Measurements from ENCODE around the gene SUFU.
A peak's percentile ranks its signal among the peaks of the same experiment; 100 is the strongest.

Gene SUFU

DNA sequence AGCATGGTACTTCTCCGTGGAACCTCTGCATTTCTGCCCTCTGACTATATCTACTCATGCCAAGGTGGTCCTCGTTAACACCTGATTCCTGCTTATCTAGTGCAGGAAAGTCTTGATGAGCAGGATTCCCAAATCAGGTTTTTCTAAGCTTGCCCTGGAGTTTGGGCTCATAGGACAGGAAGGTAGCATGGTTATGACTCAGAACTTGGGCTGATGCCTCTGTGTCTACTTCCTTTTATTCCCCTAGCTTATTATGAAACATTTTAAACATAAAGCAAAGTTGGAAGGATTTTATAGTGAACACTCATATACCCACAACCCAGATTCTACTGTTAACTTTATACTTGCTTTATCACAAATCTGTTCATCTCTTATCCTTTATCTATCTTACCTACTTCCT lies 5.6 kb downstream of the SUFU start:
- TF ChIP-seq, protein P1, sequence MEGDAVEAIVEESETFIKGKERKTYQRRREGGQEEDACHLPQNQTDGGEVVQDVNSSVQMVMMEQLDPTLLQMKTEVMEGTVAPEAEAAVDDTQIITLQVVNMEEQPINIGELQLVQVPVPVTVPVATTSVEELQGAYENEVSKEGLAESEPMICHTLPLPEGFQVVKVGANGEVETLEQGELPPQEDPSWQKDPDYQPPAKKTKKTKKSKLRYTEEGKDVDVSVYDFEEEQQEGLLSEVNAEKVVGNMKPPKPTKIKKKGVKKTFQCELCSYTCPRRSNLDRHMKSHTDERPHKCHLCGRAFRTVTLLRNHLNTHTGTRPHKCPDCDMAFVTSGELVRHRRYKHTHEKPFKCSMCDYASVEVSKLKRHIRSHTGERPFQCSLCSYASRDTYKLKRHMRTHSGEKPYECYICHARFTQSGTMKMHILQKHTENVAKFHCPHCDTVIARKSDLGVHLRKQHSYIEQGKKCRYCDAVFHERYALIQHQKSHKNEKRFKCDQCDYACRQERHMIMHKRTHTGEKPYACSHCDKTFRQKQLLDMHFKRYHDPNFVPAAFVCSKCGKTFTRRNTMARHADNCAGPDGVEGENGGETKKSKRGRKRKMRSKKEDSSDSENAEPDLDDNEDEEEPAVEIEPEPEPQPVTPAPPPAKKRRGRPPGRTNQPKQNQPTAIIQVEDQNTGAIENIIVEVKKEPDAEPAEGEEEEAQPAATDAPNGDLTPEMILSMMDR (IDR thresholded peaks at IDR 0.05; ENCODE audit: low read depth, low read length): no peak
- no peak overlapping the region for H3K4me3 ChIP-seq (ENCODE audit: low read depth, low read length)
- in situ Hi-C loops (cut with HindIII; ENCODE audit: low sequenced_read_pairs): loop anchor here (10.0 kb wide), 1 partner anchor 65 kb away; no protein-coding TSS in a partner anchor
- peak; percentile 33 for DNase-seq (ENCODE audit: low read depth, low spot score)

- no peak for DNase-seq (ENCODE audit: low read depth, low spot score)
- in situ Hi-C loops (cut with HindIII; ENCODE audit: low sequenced_read_pairs): no loop called here
- TF ChIP-seq, protein P1 (IDR thresholded peaks at IDR 0.05; ENCODE audit: low read depth, low read length): no peak
- no peak overlapping the region for H3K4me3 ChIP-seq (ENCODE audit: low read depth, low read length)
Measured at GRCh38 chr10:102511583-102512274, 8.0 kb downstream of the SUFU start.

DNA sequence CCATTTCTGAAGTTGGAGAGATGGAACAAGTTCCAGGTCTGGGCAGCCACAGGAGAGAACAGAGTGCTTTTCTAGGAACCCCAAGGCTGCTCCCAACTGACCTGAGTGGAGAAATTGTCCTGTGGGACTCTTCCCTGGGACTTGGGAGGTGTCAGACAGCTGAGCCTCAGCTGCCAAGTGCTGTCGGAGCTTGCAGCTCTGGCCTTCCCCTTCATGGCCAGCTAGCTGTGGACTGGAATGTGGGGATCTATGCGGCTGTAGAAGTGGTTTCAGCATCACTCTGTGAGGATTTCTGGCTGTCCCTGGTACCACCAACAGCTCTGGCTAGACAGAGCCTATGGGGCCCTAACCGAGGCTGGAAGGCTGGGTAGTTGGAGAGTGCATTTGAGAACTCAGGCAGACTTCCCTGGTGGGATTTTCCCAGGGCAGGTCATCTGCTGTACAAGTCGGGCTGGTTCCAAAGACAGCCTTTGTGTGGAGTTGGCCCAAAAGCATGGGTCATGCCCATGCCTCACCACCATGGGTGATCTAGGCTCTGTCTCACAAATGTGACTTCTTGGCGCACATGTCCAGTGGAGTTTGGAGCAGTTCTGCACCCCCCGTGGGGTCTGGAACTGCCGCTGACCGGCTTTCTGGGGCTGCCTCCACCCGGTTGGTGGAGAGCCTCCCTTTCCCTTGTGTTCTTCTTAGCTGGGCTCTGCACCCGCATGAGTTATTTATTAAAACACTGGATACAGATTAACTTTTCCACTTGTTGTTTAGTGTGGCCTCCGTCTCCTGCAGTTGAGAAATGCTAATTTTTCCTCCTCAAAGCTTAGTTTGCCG lies 10.9 kb downstream of the SUFU start:
- TF ChIP-seq, protein P1 (IDR thresholded peaks at IDR 0.05; ENCODE audit: low read depth, low read length): no peak
- in situ Hi-C loops (cut with HindIII; ENCODE audit: low sequenced_read_pairs): no loop called here
- DNase-seq (ENCODE audit: low read depth, low spot score): no peak
- H3K4me3 ChIP-seq (ENCODE audit: low read depth, low read length): no peak overlapping the region

DNA sequence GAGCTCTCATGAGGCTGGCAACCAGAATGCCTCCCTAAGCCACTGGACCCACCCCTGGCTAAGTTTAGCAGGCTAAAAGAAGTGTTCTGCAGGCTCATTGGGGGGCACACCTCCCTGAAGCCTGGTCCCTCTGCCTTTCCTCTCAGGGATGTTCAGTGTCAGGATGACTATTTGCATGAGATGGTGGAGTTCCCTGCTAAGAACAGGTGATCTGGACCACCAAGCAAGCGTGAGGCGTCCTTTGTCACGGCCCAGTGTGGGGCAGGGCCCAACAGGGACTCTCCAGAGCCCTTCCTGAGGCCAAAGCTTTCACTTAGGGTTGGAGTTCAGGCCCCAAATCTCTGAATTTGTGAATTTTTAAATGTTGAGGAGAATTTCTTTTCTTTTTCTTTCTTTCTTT lies 12.0 kb downstream of the SUFU start:
- H3K4me3 ChIP-seq (ENCODE audit: low read depth, low read length): no peak overlapping the region
- TF ChIP-seq, protein P1 (IDR thresholded peaks at IDR 0.05; ENCODE audit: low read depth, low read length): no peak
- in situ Hi-C loops (cut with HindIII; ENCODE audit: low sequenced_read_pairs): no loop called here

DNA sequence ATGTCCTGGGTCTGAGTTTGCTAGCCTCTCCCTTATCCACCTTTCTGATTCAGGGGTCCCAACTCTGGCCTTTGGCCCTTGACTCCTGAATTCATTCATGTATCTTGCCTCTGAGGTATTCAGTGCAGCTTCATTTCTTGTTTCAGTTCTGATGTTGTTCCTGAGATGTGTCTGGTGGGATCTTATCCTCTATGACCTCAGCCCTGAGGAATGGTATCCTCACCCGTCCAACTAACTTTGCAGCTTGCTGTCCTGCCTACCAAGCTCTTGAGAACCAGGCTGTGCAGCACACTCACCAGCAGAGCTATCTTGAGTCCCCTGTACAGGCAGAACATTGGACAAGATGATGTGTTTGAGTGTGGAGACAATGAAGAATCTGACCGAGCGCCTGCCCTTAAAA lies 13.8 kb downstream of the SUFU start:
- DNase-seq (ENCODE audit: low read depth, low spot score): peak; percentile 35
- in situ Hi-C loops (cut with HindIII; ENCODE audit: low sequenced_read_pairs): no loop called here
- no peak overlapping the region for H3K4me3 ChIP-seq (ENCODE audit: low read depth, low read length)
- TF ChIP-seq, protein P1 (IDR thresholded peaks at IDR 0.05; ENCODE audit: low read depth, low read length): no peak

More for the DNA sequence above, 12.0 kb downstream of the SUFU start:
- no peak for DNase-seq (ENCODE audit: low read depth, low spot score)

DNA sequence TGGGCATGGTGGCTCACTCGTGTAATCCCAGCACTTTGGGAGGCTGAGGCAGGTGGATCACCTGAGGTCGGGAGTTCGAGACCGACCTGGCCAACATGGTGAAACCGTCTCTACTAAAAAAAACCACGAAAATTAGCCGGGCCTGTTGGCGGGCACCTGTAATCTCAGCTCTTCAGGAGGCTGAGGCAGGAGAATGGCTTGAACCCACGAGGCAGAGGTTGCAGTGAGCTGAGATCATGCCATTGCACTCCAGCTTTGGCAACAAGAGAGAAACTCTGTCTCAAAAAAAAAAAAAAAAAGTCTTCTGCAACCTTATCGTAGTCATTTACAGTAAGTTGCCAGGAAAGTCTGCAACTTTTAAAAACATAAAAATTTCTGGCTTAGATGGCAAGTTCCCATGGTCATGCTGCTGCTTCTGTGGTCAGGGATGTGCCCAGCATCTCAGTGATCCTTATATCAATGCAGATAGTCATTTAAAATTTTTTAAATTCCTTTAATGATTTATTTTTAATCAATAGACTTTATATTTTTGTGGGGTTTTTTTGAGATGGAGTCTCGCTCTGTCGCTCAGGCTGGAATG lies 15.6 kb downstream of the SUFU start:
- no peak for DNase-seq (ENCODE audit: low read depth, low spot score)
- no peak overlapping the region for H3K4me3 ChIP-seq (ENCODE audit: low read depth, low read length)
- TF ChIP-seq, protein P1 (IDR thresholded peaks at IDR 0.05; ENCODE audit: low read depth, low read length): no peak
- in situ Hi-C loops (cut with HindIII; ENCODE audit: low sequenced_read_pairs): no loop called here

All from astrocyte of the spinal cord (primary cell).